T-helper 17 cell (primary cell): ENCODE results near the gene CACNB2. TPM values are rescaled to one million over a fixed set of nuclear protein-coding genes. Genes with fewer than 3 reads are reported as not detected.

Source experiments
- ATAC-seq: fragments of 150-1000 bp; cut with Tn5 transposase; 2 replicates; pipeline ENCODE4 v1.10.0; 2021; ENCODE audit warnings: mild to moderate bottlenecking, moderate library complexity
- DNase-seq, 3 donors: peaks; one replicate each; pipeline versions ENCODE4 v3.0.0 to v3.0.0-alpha.2; 2020 to 2021
- H3K9me3 ChIP-seq: one replicate; pipeline ENCODE4 v1.7.0; 2013; ENCODE audit warnings: low read length, mild to moderate bottlenecking; ENCODE audit not compliant: control insufficient read depth, poor library complexity, severe bottlenecking
- H3K27ac Mint-ChIP-seq: one replicate; pipeline ENCODE4 v1.8.0; 2022; ENCODE audit warnings: mild to moderate bottlenecking, moderate library complexity, mixed read lengths
- H3K27me3 Mint-ChIP-seq: one replicate; pipeline ENCODE4 v1.8.0; 2022; ENCODE audit warnings: mixed read lengths
- H3K36me3 Mint-ChIP-seq: one replicate; pipeline ENCODE4 v1.8.0; 2022; ENCODE audit warnings: low read depth, mixed read lengths
- H3K4me1 Mint-ChIP-seq: one replicate; pipeline ENCODE4 v1.8.0; 2022; ENCODE audit warnings: mild to moderate bottlenecking, mixed read lengths
- H3K4me3 Mint-ChIP-seq: one replicate; pipeline ENCODE4 v1.8.0; 2022; ENCODE audit warnings: mild to moderate bottlenecking, moderate library complexity, mixed read lengths
- total RNA-seq, 4 donors: library from RNA in 2 of 4; stranded (reverse) in 2 of 4; gene quantifications; one replicate each; pipeline ENCODE4 v1.2.3 and lab custom pipeline; 2022 to 2026

Gene CACNB2
- total RNA-seq, 2 donors from 2014 or later = not detected

DNA sequence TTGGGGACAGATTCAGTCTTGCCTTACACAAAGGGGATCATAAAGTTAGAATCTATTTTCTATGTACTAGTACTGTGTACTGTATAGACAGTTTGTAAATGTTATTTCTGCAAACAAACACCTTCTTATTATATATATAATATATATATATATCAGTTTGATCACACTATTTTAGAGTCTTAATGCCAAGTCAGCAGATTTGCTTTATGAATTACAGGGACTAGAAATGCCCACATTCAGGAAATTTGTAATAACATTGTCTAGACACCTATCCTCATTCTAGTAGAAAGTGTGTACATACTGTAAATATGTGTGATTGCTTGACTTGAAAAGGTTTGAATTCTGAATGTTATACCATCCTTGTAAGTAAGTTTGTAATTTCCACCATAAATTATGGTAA is 400.0 kb downstream of the CACNB2 start:
- ATAC-seq (no peak), DNase-seq (no peak)
- H3K27ac Mint-ChIP-seq = no peak overlapping the region
- no peaks in the 10 kb centered on the region for H3K9me3 ChIP-seq
- peaks cover 8% of the 10 kb centered on the region for H3K36me3 Mint-ChIP-seq
- H3K27me3 Mint-ChIP-seq = no peaks in the 10 kb centered on the region
- no peak overlapping the region for H3K4me3 Mint-ChIP-seq
- peaks cover 2% of the 10 kb centered on the region for H3K4me1 Mint-ChIP-seq

DNA sequence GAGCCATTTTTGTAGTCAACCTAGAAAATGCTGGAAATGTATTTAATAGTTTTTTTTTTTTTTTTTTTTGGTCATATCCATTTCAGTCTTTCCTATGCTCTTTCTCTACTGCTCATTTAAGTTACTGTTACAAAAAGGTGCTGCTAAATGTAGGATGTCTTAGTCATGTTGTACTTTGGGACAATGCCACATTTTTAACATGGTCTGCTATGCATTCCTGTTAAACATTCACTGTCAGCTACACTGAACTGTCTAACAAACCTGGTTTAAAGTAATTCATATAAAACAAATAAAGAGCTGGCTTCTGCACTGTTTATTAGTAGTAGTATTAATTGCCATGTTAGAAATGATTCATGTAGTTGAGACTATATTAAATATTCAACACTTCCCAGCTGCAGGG is 402.6 kb downstream of the CACNB2 start:
- DNase-seq (no peak), ATAC-seq (no peak)
- no peak overlapping the region for H3K4me3 Mint-ChIP-seq
- peaks cover 12% of the 10 kb centered on the region for H3K36me3 Mint-ChIP-seq
- H3K27ac Mint-ChIP-seq = no peak overlapping the region
- no peaks in the 10 kb centered on the region for H3K9me3 ChIP-seq
- H3K27me3 Mint-ChIP-seq = no peaks in the 10 kb centered on the region
- H3K4me1 Mint-ChIP-seq = peaks cover 2% of the 10 kb centered on the region

DNA sequence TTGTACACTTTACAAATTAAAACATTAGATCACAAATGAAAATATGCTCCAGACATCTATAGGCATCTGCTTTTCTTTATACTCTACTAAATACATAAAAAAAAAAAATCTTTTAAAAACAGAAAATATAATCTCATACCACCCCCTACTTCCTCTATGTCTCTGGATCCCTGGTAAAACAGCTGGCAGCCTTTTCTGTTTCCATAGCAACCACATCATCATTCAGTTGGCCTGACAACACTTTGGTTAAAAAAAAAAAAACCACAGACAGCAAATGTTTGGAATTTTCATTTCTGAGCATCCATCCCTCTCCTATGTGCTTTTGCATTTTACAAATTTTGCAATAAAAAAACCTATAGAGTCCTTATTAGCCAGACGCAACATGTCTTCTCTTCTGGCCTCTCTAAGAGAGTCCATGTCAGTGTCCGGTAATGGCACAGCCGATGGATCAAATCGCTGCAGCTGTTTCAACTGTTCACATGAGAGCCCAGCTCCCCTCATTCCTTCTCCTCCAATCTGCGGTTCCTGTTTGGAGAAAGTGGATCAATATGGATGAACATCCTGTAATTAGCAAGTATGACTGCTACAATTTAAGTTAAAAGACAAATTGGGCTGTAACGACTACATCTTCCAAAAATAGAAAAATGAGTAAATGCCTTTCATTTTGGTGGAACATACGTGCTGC is 405.5 kb downstream of the CACNB2 start:
- Mint-ChIP-seq H3K4me3 (no peak overlapping the region), H3K27ac (no peak overlapping the region), H3K27me3 (no peaks in the 10 kb centered on the region), H3K36me3 (peaks cover 12% of the 10 kb centered on the region), H3K4me1 (no peaks in the 10 kb centered on the region)
- H3K9me3 ChIP-seq = no peaks in the 10 kb centered on the region
- no peak for DNase-seq
- no peak for ATAC-seq

DNA sequence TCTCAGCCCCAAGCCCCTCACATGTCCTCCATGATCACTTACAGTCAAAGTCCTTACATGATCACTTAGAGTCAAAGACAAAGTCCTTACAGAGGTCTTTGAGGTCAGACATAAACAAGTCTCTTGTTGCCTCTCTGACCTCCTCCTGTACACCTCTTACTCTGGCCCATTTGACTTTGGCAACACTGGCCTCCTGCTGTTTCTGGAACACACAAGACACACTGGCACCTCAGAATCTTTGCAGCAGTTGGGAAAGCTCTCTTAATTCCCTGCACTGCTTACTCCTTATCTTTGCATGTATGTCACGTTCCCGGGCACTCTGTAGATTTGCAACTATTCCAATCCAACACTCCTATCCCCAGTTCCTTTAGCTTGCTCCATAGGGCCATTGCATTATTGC is 408.9 kb downstream of the CACNB2 start:
- no peak for ATAC-seq
- H3K4me3 Mint-ChIP-seq = no peak overlapping the region

DNA sequence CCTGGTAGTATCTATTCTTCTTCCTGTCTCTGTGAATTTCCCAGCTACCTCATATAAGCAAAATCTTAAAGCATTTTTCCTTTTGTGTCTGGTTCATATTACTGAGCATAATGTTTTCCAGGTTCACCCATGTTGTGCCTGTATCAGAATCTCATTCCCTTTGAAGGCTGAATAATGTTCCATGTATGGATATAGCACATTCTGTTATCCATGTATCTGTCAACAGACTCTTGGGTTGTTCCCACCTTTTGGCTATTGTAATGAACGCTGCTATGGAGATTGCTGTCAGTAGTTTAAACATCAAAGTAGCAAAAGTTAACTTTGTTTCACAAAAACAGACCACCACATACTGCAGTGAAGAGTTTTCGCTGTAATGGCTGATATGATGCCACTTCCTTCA is 411.2 kb downstream of the CACNB2 start:
- Mint-ChIP-seq H3K4me1 (no peaks in the 10 kb centered on the region), H3K36me3 (peaks cover 6% of the 10 kb centered on the region), H3K4me3 (no peak overlapping the region), H3K27ac (no peak overlapping the region), H3K27me3 (no peaks in the 10 kb centered on the region)
- ATAC-seq (no peak), DNase-seq (no peak)
- H3K9me3 ChIP-seq = no peaks in the 10 kb centered on the region

More for the DNA sequence above, 408.9 kb downstream of the CACNB2 start:
- DNase-seq = no peak
- Mint-ChIP-seq H3K27ac (no peak overlapping the region), H3K4me1 (no peaks in the 10 kb centered on the region), H3K36me3 (peaks cover 8% of the 10 kb centered on the region), H3K27me3 (no peaks in the 10 kb centered on the region)
- no peaks in the 10 kb centered on the region for H3K9me3 ChIP-seq

DNA sequence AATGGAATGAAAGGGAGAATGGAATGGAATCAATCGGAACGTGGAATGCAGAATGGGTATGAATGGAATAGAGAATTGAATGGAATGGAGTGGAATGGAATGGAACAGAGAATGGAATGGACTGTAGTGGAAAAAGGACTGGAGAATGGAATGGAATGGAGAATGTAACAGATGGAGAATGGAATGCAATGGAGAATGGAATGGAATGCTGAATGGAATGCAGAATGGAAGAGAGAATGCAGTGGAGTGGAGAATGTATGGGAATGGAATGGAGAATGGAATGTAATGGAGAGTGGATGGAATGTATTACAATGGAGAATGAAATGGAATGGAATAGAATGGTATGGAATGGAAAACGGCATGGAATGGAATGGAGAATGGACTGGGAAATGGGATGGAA is 414.3 kb downstream of the CACNB2 start:
- no peaks in the 10 kb centered on the region for H3K27me3 Mint-ChIP-seq

DNA sequence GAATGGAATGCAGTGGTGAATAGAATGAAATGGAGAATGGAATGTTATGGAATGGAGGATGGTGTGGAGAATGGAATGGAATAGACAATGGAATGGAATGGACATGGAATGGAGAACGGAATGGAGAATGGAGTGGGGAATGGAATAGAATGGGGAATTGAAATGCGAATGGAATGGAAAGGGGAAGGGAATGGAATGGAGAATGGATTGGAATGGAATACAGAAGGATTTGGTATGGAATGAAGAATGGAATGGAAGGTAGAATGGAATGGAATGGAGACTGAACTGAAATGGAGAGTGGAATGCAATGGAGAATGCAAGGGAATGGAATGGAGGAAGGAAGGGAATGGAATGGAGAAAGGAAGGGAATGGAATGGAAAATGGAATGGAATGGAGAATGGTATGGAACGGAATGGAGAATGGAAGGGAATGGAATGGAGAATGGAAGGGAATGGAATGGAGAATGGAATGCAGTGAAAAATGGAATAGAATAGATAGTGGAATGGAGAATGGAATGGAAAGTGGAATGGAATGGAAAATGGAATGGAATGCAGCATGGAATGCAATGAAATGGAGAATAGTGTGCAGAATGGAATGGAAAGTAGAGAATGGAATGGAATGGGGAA is 416.4 kb downstream of the CACNB2 start:
- H3K4me3 Mint-ChIP-seq = no peak overlapping the region
- H3K27me3 Mint-ChIP-seq = no peaks in the 10 kb centered on the region
- DNase-seq (no peak), ATAC-seq (no peak)
- H3K9me3 ChIP-seq = peaks cover 2% of the 10 kb centered on the region
- H3K36me3 Mint-ChIP-seq = no peaks in the 10 kb centered on the region
- H3K4me1 Mint-ChIP-seq = no peaks in the 10 kb centered on the region
- H3K27ac Mint-ChIP-seq = no peak overlapping the region

More for the DNA sequence above, 414.3 kb downstream of the CACNB2 start:
- DNase-seq (no peak), ATAC-seq (no peak)
- H3K9me3 ChIP-seq = peaks cover 2% of the 10 kb centered on the region
- Mint-ChIP-seq H3K4me3 (no peak overlapping the region), H3K4me1 (no peaks in the 10 kb centered on the region), H3K36me3 (no peaks in the 10 kb centered on the region), H3K27ac (no peak overlapping the region)

DNA sequence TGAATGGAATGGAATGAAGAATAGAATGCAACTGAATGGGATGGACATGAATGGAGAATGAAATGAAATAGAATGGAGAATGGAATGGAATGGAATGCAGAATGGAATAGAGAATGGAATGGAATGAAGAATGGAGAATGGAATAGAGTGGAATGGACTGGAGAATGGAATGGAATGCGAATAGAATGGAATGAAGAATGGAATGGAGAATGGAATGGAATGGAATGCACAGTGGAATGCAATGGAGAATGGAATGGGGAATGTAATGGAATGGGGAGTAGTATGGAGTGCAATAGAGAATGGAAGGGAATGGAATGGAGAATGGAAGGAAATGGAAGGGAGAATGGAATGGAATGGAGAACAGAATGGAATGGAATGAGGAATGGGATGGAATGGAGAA is 417.7 kb downstream of the CACNB2 start:
- no peaks in the 10 kb centered on the region for H3K4me1 Mint-ChIP-seq
- DNase-seq (no peak), ATAC-seq (no peak)
- H3K27ac Mint-ChIP-seq = no peak overlapping the region
- H3K27me3 Mint-ChIP-seq = no peaks in the 10 kb centered on the region
- H3K4me3 Mint-ChIP-seq = no peak overlapping the region
- peaks cover 5% of the 10 kb centered on the region for H3K9me3 ChIP-seq
- no peaks in the 10 kb centered on the region for H3K36me3 Mint-ChIP-seq

DNA sequence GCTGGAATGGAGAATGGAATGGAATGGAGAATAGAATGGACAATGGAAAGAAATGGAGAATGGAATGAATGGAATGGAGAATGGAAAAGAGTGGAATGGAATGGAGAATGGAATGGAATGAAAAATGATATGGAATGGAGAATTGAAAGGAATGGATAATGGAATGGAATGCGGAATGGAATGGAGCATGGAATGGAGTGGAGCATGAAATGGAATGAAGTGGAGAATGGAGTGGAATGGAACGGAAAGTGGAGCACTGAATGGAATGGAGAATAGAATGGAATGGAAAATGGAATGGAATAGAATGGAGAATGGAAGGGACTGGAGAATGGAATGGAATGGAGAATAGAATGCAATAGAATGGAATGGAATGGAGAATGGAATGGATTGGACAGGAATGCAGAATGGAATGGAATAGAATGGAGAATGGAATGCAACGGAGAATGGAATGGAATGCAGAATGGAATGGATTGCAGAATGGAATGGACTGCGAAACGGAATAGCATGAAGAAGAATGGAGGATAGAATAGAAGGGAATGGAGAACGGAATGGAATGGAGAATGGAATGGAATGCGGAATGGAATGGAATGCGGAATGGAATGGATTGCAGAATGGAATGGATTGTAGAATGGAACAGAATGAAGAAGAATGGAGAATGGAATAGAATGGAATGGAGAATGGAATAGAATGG is 421.8 kb downstream of the CACNB2 start:
- H3K9me3 ChIP-seq = peaks cover 17% of the 10 kb centered on the region
- no peaks in the 10 kb centered on the region for H3K27me3 Mint-ChIP-seq
- ATAC-seq = no peak
- H3K4me1 Mint-ChIP-seq = no peaks in the 10 kb centered on the region
- no peak overlapping the region for H3K4me3 Mint-ChIP-seq
- H3K36me3 Mint-ChIP-seq = no peaks in the 10 kb centered on the region
- no peak for DNase-seq
- H3K27ac Mint-ChIP-seq = no peak overlapping the region

DNA sequence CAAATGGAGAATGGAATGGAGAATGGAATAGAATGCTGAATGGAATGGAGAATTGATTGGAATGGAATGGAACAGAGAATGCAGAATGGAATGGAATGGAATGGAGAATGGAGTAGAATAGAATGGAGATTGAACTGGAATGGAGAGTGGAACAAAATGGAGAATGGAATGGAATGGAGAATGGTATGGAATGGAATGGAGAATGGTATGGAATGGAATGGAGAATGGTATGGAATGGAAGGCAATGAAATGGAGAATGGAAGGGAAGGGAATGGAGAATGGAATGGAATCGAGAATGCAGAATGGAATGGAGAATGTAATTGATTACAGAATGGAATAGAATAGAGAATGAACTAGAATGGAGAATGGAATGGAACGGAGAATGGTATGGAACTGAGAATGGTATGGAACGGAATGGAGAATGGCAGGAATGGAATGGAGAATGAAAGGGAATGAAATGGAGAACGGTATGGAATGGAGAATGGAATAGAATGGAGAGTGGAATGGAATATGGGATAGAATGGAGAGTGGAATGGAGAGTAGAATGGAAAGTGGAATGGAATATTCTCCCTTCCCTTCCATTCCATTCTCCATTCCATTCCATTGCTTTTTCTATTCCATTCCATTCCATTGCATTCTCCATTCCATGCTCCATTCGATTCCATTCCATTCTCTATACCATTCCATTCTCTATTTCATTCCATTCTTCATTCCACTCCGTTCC is 422.9 kb downstream of the CACNB2 start:
- DNase-seq (no peak), ATAC-seq (no peak)
- peaks cover 15% of the 10 kb centered on the region for H3K9me3 ChIP-seq
- no peaks in the 10 kb centered on the region for H3K36me3 Mint-ChIP-seq
- H3K4me1 Mint-ChIP-seq = no peaks in the 10 kb centered on the region
- H3K27me3 Mint-ChIP-seq = no peaks in the 10 kb centered on the region
- H3K27ac Mint-ChIP-seq = no peak overlapping the region
- H3K4me3 Mint-ChIP-seq = no peak overlapping the region

DNA sequence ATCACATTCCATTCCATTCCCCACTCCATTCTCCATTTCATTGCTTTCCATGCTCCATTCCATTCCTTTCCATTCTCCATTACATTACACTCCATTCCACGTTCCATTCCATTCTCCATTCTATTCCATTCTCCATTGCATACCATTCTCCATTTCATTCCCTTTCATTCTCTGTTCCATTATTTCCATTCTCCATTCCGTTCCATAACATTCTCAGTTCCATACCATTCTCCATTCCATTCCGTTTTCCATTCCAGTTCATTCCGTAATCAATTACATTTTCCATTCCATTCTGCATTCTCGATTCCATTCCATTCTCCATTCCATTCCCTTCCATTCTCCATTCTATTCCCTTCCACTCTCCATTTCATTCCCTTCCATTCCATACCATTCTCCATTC is 424.8 kb downstream of the CACNB2 start:
- peaks cover 15% of the 10 kb centered on the region for H3K9me3 ChIP-seq
- Mint-ChIP-seq H3K4me3 (no peak overlapping the region), H3K27ac (no peak overlapping the region)

DNA sequence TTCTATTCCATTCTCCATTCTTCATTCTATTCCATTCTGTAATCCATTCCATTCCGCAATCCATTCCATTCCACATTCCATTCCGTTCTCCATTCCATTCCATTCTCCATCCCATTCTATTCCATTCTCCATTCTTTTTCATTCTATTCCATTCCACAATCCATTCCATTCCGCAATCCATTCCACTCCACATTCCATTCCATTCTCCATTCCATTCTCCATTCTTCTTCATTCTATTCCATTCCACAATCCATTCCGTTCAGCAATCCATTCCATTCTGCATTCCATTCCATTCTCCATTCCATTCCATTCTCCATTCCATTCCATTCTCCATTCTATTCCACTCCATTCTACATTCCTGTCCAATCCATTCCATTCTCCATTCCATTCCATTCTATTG is 426.0 kb downstream of the CACNB2 start:
- no peaks in the 10 kb centered on the region for H3K36me3 Mint-ChIP-seq
- DNase-seq = no peak

More for the DNA sequence above, 424.8 kb downstream of the CACNB2 start:
- no peak for DNase-seq
- H3K36me3 Mint-ChIP-seq = no peaks in the 10 kb centered on the region
- H3K27me3 Mint-ChIP-seq = no peaks in the 10 kb centered on the region
- ATAC-seq = no peak
- no peaks in the 10 kb centered on the region for H3K4me1 Mint-ChIP-seq

DNA sequence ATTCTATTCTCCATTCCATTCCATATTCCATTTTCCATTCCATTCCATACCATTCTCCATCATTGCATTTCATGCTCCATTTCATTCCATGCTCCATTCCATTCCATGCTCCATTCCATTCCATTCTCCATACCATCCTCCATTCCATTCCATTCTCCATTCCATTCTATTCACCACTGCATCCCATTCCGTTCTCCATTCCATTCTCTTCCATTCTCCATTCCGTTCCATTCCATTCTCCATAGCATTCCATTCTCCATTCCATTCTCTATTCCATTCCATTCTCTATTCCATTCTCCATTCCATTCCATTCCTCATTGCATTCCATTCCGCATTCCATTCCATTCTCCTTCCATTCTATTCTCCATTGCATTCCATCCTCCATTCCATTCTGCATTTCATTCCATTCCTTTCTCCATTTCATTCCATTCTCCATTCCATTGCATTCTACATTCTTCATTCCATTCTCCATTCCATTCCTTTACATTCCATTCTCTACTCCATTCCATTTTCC is 427.2 kb downstream of the CACNB2 start:
- Mint-ChIP-seq H3K27ac (no peak overlapping the region), H3K36me3 (no peaks in the 10 kb centered on the region), H3K4me3 (no peak overlapping the region), H3K27me3 (no peaks in the 10 kb centered on the region), H3K4me1 (no peaks in the 10 kb centered on the region)
- peaks cover 12% of the 10 kb centered on the region for H3K9me3 ChIP-seq
- ATAC-seq (no peak), DNase-seq (no peak)

More for the DNA sequence above, 426.0 kb downstream of the CACNB2 start:
- no peaks in the 10 kb centered on the region for H3K27me3 Mint-ChIP-seq
- H3K4me3 Mint-ChIP-seq = no peak overlapping the region
- no peak overlapping the region for H3K27ac Mint-ChIP-seq
- H3K9me3 ChIP-seq = peaks cover 15% of the 10 kb centered on the region
- ATAC-seq = no peak
- no peaks in the 10 kb centered on the region for H3K4me1 Mint-ChIP-seq
